GM18909 (cell line): Measurements from ENCODE around the gene CACNA2D3.

Experiments
- ATAC-seq: cut with Tn5 transposase; IDR thresholded peaks from one replicate; pipeline ENCODE4 v1.9.1; 2021; ENCODE audit warnings: mild to moderate bottlenecking; ENCODE audit not compliant: unreplicated experiment, poor library complexity

The CACNA2D3 gene

DNA sequence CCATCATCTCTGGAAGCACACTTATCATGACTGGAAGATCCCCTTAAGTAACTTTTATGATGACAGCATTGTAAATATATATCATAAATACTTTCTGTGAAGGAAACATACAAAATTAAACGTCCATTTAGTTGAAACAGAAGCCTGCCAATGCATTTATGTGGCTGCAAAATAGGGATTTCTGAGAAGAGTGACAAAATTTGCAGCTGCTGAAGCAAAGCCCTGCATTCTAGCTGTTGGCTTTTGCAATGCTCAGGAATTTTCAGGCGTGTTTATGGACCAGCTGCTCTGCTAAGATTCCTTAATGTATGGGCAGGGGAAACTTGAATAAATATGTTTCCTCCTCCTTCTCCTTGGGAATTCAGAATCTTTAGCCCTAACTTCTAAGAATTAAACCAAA lies 137.3 kb downstream of the CACNA2D3 start:
- ATAC-seq, result no peak

DNA sequence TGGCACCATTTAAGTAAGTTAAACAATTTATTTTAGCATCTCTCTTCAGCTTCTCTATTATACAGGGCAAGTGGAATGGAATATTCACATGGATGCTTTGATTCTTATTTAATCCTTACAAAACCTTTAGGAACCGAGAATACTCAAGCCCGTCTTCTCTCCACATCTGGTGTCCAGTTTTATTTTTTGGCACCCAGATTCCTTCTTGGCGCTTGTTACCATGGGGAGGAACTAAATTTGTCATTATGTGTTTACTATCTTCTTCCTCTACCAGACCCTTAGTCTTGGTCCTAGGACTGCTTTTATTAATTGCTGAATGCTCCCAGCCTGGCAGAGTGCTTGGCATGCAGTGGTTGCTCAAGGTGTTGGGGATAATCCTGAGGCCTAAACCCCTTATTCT lies 138.8 kb downstream of the CACNA2D3 start:
- ATAC-seq, result no peak

GRCh38 chr3:54262541-54262940 lies 140.2 kb downstream of the CACNA2D3 start:
- no peak for ATAC-seq

DNA sequence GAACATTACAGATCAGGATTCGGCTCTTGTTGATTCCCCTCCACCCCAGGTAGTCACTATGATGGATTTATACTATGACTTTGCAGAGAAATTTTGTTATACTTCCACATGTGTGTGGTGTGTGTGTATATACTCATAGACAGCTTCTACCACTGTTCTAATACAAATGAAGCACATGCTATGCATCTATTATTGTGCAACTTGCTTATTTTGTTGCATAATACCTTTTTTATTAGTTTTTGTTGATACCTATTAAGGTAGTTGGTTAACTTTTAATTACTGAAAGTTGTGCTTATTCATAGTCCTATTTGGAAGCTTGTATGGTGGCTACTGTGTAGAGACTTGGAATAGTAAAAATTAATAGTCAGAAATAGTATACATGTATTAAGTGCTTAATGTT lies 140.6 kb downstream of the CACNA2D3 start:
- ATAC-seq, result no peak

DNA sequence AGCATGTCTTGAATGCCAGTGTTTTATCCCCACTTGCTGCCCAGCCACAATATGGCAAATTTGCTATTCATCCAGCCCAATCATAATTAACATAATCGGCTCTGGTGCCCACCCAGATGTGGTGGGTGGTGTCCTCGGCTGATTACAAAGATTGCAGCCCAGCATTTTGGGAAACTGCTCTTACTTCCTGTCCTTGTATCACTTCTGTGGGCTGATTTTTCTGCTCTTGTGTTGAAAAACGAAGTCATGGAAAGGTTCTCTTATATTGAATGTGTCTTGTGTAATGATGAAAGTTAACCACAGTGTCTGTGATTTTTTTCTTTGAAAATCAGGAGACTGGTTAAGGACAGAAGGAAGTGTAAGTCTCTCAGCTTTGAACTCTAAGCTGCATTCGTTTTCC lies 141.7 kb downstream of the CACNA2D3 start:
- no peak for ATAC-seq

GRCh38 chr3:54270816-54271526 lies 148.6 kb downstream of the CACNA2D3 start:
- no peak for ATAC-seq

- no peak for ATAC-seq
These were observed 151.4 kb downstream of the CACNA2D3 start for GRCh38 chr3:54273791-54274190.

- ATAC-seq, result no peak
These were observed 152.3 kb downstream of the CACNA2D3 start for GRCh38 chr3:54274607-54275006.

GRCh38 chr3:54279005-54279583 lies 156.7 kb downstream of the CACNA2D3 start:
- no peak for ATAC-seq

DNA sequence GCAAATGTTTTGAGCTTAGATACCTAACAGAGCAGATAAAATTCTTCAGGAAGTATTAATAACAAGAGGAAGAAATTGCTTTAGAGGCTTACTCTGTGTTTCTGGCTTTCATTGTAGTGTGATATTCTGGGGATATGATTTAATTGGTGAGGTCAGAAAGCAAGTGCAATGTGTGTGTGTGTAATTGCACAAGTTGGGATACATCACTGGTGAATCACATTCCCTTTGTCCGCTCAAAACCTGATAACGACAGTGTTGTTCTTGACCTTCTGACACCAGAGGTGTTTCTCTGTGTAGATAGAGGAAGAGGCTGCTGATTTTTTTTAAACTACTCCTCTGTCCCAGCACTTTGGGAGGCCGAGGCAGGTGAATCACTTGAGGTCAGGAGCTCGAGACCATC lies 161.1 kb downstream of the CACNA2D3 start:
- no peak for ATAC-seq

DNA sequence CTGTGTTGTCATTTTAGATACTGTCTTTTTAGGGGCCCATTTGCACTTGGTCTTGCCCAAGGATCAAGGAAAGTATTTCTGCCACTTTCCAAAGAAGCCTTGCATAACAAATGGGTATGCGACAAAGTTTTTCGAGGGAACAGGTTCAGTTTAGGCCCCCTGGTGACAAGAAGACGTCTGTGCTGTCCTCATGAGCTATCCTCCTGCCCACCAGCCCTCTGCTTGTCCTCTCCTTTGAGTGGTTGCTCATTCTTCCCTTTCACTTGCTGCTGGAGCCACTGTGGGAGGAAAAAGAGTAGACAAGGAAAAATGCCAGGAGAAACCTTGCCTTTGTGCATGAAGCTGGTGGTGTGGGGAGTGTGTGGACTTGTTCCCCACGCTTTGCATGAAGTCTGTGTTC lies 171.9 kb downstream of the CACNA2D3 start:
- ATAC-seq, result no peak

DNA sequence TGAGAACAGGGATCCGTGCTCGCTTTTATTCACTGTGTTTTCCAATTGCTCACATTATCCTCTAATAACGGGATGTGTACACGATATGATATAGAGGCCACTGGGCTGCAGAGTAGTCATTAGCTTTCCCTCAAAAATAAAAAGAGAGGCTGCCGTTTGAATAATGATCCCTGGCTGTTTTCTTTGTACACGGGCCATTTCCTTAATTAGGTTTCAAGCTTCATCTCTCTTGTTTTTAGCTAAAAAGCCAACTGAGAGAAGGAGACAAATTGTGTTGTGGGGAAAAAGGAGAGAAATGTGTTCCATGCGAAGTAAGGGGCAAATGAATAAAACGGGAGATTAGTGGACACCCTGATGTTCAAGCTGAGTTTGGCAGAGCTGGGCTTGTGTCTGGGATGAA lies 174.2 kb downstream of the CACNA2D3 start:
- ATAC-seq, result no peak

- no peak for ATAC-seq
These were observed 177.0 kb downstream of the CACNA2D3 start for GRCh38 chr3:54299169-54299935.

GRCh38 chr3:54303517-54304375 lies 181.4 kb downstream of the CACNA2D3 start:
- ATAC-seq, result no peak

- ATAC-seq, result no peak
These were observed 182.5 kb downstream of the CACNA2D3 start for GRCh38 chr3:54304877-54305276.

DNA sequence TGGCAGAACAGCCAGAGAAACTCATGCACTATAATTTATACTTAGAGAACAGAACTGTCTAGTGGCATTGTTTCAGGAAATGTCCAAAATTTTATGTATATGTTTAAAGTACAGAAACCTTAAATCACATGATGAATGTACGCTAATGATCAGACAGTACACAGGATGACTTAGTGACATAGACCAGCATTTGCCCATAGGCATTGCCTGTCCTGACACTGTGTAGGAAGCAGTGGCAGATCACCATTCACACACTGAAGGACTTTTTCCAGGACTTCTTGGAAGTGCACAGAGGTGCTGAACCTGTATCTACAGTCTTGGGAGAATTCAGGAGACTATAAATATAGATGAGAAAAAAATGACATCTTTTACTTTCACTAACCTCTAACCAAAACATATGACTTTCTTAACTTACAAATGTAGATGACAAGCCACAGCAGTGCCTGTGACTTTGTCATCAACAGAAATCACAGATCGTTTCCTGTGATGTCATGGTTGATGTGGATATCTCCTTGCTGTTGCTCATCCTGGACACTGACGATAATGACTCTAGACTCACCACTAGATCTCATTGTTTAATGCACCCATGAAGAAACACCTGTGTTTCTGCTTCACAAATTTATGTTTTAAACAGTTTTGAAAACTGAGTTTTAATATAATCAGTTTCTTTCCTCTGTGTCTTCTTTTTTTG lies 183.2 kb downstream of the CACNA2D3 start:
- no peak for ATAC-seq

GRCh38 chr3:54307566-54308180 lies 185.3 kb downstream of the CACNA2D3 start:
- ATAC-seq, result no peak

- no peak for ATAC-seq
These were observed 187.2 kb downstream of the CACNA2D3 start for GRCh38 chr3:54309601-54310000.

DNA sequence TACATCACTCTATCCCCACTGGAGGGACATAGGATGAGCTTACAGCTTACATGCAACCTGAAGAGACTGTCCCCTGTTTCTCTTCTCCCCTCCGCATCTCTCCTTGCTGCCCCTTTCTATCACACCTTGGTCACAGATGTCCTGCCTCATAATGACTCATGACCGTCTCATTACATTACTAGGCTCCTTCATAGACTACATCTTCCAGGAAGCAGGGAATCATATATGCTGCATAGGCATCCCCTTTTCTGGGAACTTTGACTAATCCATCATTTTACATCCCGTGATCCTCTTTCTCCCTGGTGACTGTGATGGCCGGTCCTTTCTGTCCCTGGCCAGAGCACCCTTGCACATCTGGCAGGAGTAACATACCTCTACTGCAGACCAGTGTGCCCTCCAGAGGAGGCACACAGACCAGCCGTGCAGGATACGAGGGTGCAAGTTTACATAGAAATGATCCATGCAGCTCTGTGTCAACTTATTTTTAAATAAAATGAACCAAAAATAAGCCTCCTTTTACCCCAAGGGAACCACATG lies 188.9 kb downstream of the CACNA2D3 start:
- no peak for ATAC-seq
